Muscle layer of duodenum (tissue), 2 donors: Measurements from ENCODE around the gene TCEAL9.
A peak's percentile ranks its signal among the peaks of the same experiment; 100 is the strongest.
"Not testable (repeated sequence)": the region's sequence is repeated elsewhere in the genome, so short reads cannot be mapped to it uniquely, and the experiment has no call there.

ENCODE experiments used
- H3K27ac ChIP-seq: one replicate; pipeline ENCODE4 v1.7.0; 2013; ENCODE audit warnings: mild to moderate bottlenecking, low read length
- H3K27me3 ChIP-seq: one replicate; pipeline ENCODE4 v1.7.0; 2013; ENCODE audit warnings: low read depth, mild to moderate bottlenecking, control low read depth, low read length
- H3K36me3 ChIP-seq, 2 donors: one replicate each; pipeline ENCODE4 v1.7.0; 2013; ENCODE audit warnings: low read length in 2 of 2, control low read depth in 1 of 2, mild to moderate bottlenecking in 1 of 2; ENCODE audit not compliant: insufficient read depth in 2 of 2, control insufficient read depth in 1 of 2
- H3K4me1 ChIP-seq, 2 donors: one replicate each; pipeline ENCODE4 v1.7.0; 2013; ENCODE audit warnings: low read length in 2 of 2, mild to moderate bottlenecking in 2 of 2, control low read depth in 1 of 2, moderate library complexity in 1 of 2; ENCODE audit not compliant: insufficient read depth in 2 of 2, control insufficient read depth in 1 of 2
- H3K4me3 ChIP-seq, 2 donors: one replicate each; pipeline ENCODE4 v1.7.0; 2013; ENCODE audit warnings: low read length in 2 of 2, low read depth in 1 of 2, mild to moderate bottlenecking in 1 of 2
- H3K9me3 ChIP-seq, 2 donors: one replicate each; pipeline ENCODE4 v1.7.0; 2013; ENCODE audit warnings: low read length in 2 of 2, control low read depth in 1 of 2, mild to moderate bottlenecking in 1 of 2; ENCODE audit not compliant: control insufficient read depth in 1 of 2
- donor health status: healthy.

TCEAL9 gene

GRCh38 chrX:103356858-103357257 is 552 bp downstream of the TCEAL9 start:
- H3K36me3 ChIP-seq, result peaks cover 0 to 4% of the 10 kb centered on the region in 2 donors
- peak overlapping the region; percentile 69 to 80 for H3K4me3 ChIP-seq
- H3K27me3 ChIP-seq, result no peaks in the 10 kb centered on the region
- no peaks in the 10 kb centered on the region for H3K4me1 ChIP-seq
- no peaks in the 10 kb centered on the region for H3K9me3 ChIP-seq
- H3K27ac ChIP-seq, result peak overlapping the region; percentile 95

DNA sequence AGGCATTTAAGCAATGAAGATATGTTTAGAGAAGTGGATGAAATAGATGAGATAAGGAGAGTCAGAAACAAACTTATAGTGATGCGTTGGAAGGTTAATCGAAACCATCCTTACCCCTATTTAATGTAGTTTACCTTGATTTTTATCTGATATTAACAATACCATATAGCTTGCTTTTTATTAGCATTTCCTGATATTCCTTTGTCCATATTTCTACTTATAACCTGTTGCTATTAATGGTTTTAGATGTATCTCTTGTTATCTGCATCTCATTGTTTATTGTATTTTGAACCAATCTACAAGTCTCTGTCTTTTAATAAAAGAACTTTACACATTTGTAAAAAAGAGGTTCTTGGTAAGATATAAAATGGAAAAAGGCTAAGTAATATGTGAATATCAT is 1.6 kb downstream of the TCEAL9 start:
- Histone ChIP-seq H3K36me3 (peaks cover 0 to 4% of the 10 kb centered on the region in 2 donors), H3K4me3 (peak overlapping the region; percentile 69 to 80), H3K4me1 (no peaks in the 10 kb centered on the region), H3K27ac (no peak overlapping the region), H3K9me3 (no peaks in the 10 kb centered on the region), H3K27me3 (no peaks in the 10 kb centered on the region)

DNA sequence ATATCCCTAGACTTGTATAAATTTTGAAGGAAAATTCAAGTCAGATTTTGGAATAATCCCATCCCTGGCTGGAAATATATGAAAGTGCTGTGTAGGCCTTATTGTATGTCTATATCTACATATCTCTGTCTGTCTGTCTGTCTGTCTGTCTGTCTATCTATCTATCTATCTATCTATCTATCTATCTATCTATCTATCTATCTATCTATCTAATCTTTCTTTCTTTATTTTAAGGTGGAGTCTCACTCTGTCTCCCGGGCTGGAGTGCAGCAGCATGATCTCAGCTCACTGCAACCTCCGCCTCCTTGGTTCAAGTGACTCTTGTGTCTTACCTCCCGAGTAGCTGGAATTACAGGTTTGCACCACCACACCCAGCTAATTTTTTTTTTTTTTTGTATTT is 3.3 kb downstream of the TCEAL9 start:
- not testable (repeated sequence) for H3K9me3 ChIP-seq, H3K4me1 ChIP-seq, H3K27me3 ChIP-seq, H3K4me3 ChIP-seq, H3K36me3 ChIP-seq, H3K27ac ChIP-seq

DNA sequence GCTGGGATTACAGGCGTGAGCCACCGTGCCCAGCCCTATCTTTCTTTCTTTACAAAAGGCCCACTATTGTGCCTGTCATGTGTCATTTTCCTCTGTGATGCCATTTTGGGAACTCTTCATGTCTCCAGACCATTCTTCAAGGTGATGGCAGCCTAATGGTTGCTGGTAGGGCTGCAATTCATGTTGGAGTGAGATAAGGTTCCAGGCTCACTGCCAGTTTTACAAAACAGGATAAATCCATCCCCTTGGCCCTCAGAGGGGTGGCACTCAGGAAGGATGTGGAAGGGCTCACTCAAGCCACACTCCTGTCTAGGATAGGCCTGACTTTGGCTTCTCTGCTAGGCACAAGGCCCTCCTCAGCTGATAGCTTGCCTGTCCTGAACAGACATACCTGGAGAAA is 3.8 kb downstream of the TCEAL9 start:
- Histone ChIP-seq H3K4me1 (no peaks in the 10 kb centered on the region), H3K36me3 (peaks cover 0 to 4% of the 10 kb centered on the region in 2 donors), H3K27ac (no peak overlapping the region), H3K4me3 (no peak overlapping the region), H3K9me3 (no peaks in the 10 kb centered on the region), H3K27me3 (no peaks in the 10 kb centered on the region)

GRCh38 chrX:103360916-103361315 is 4.6 kb downstream of the TCEAL9 start:
- Histone ChIP-seq H3K4me3 (no peak overlapping the region), H3K4me1 (no peaks in the 10 kb centered on the region), H3K36me3 (peaks cover 0 to 4% of the 10 kb centered on the region in 2 donors), H3K9me3 (no peaks in the 10 kb centered on the region), H3K27me3 (no peaks in the 10 kb centered on the region), H3K27ac (no peak overlapping the region)

GRCh38 chrX:103361798-103362197 is 5.5 kb downstream of the TCEAL9 start:
- H3K27ac ChIP-seq, result no peak overlapping the region
- H3K4me3 ChIP-seq, result no peak overlapping the region
- H3K27me3 ChIP-seq, result no peaks in the 10 kb centered on the region
- H3K36me3 ChIP-seq, result no peaks in the 10 kb centered on the region
- no peaks in the 10 kb centered on the region for H3K4me1 ChIP-seq
- H3K9me3 ChIP-seq, result no peaks in the 10 kb centered on the region

DNA sequence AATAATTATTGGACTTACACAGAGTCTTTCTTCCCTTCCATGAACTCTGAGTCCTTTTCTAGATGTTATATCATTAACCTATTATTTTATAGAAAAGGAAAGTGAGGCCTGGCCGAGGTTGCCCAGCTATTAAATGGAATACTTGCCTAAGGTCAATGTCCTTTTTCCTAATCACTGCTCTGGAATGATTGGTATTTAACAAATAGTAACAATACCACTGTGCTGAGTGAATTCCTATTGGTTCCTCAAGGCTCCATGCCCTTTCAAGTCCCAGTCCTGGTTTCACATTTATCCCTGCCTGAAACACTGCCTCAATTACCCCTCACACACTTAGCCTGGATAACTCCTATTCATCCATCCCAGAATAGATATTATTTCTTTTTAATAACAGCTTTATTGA is 6.2 kb downstream of the TCEAL9 start:
- no peak overlapping the region for H3K27ac ChIP-seq
- H3K9me3 ChIP-seq, result no peaks in the 10 kb centered on the region
- no peak overlapping the region for H3K4me3 ChIP-seq
- no peaks in the 10 kb centered on the region for H3K27me3 ChIP-seq
- no peaks in the 10 kb centered on the region for H3K4me1 ChIP-seq
- no peaks in the 10 kb centered on the region for H3K36me3 ChIP-seq

DNA sequence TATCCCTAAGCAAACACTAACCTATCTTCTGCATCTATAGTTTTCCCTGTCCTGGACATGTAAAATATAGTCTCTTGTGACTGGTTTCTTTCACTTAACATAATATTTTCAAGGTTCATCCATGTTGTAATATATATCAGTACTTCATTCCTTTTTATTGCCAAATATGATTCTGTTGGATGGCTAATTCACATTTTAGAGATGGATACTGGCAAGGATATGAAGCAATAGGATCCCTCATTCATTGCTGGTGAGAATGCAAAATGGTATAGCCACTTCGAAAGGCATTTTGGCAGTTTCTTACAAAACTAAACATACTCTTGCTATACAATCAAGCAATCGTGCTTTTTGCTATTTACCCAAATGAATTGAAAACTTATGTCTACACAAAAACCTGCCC is 6.7 kb downstream of the TCEAL9 start:
- no peak overlapping the region for H3K4me3 ChIP-seq
- no peaks in the 10 kb centered on the region for H3K36me3 ChIP-seq
- H3K27ac ChIP-seq, result no peak overlapping the region
- no peaks in the 10 kb centered on the region for H3K27me3 ChIP-seq
- no peaks in the 10 kb centered on the region for H3K9me3 ChIP-seq
- no peaks in the 10 kb centered on the region for H3K4me1 ChIP-seq

DNA sequence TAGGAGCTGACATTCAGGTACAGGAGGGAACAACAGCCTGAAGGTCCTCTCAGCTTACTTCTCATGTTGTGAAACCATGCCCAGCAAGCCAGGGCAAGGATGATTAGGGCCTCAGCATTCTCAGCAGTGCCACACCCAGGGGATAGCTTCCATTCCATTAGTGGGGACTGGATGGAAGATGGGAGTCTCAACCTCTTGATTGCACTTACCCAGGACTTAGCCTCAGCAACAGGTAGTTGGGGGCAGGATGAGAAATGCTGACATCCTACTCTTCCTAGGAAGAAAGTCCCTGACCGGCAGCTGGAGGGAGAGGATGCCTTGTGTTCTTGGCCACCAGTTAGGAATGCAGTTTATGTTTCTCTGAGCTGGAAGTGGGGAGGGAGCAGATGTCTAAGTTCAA is 11.2 kb downstream of the TCEAL9 start:
- H3K9me3 ChIP-seq, result no peaks in the 10 kb centered on the region
- no peak overlapping the region for H3K4me3 ChIP-seq
- H3K27me3 ChIP-seq, result no peaks in the 10 kb centered on the region
- H3K36me3 ChIP-seq, result no peaks in the 10 kb centered on the region
- no peaks in the 10 kb centered on the region for H3K4me1 ChIP-seq
- H3K27ac ChIP-seq, result no peak overlapping the region

DNA sequence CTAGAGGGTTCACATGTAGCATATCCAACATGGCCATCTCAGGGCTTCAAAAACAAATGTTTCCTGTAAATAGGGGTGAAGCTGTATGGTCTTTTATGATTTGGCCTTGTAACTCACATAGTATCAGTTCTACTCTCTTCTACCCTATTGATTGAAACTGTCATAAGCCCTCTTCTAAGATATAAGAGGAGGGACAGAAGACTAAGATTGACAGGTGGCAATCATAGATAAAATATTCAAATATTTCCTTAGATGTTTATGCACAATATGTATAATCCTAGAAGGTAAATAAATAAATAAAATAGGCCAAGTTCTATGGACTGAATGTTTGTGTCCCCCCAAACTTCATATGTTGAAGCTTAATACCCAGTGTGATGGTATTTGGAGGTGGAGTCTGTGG is 13.2 kb downstream of the TCEAL9 start:
- no peaks in the 10 kb centered on the region for H3K36me3 ChIP-seq
- no peaks in the 10 kb centered on the region for H3K27me3 ChIP-seq
- H3K4me1 ChIP-seq, result no peaks in the 10 kb centered on the region

GRCh38 chrX:103372886-103373285 is 16.6 kb downstream of the TCEAL9 start:
- no peaks in the 10 kb centered on the region for H3K27me3 ChIP-seq
- no peak overlapping the region for H3K27ac ChIP-seq
- H3K4me3 ChIP-seq, result no peak overlapping the region
- H3K4me1 ChIP-seq, result no peaks in the 10 kb centered on the region
- no peaks in the 10 kb centered on the region for H3K36me3 ChIP-seq
- H3K9me3 ChIP-seq, result no peaks in the 10 kb centered on the region

More for the DNA sequence above, 13.2 kb downstream of the TCEAL9 start:
- Histone ChIP-seq H3K9me3 (no peaks in the 10 kb centered on the region), H3K27ac (no peak overlapping the region), H3K4me3 (no peak overlapping the region)

GRCh38 chrX:103373581-103373980 is 17.3 kb downstream of the TCEAL9 start:
- Histone ChIP-seq H3K27me3 (no peaks in the 10 kb centered on the region), H3K9me3 (no peaks in the 10 kb centered on the region), H3K4me3 (no peak overlapping the region), H3K27ac (no peak overlapping the region), H3K36me3 (no peaks in the 10 kb centered on the region), H3K4me1 (no peaks in the 10 kb centered on the region)
